K562 (cell line): ENCODE data around the gene PIH1D1. TPM values are rescaled to one million over a fixed set of nuclear protein-coding genes. Genes with fewer than 3 reads are reported as not detected.
A peak's percentile ranks its signal among the peaks of the same experiment; 100 is the strongest.

Experiments used
- E2F3 ChIP-seq: fragments of 250-450 bp; sonication (Bioruptor Pico); IDR thresholded peaks from 2 replicates; pipeline ENCODE4 v1.4.0; 2020; ENCODE audit warnings: mild to moderate bottlenecking
- FOXA1 ChIP-seq: fragments of 450-650 bp; IDR thresholded peaks from 2 replicates; pipeline ENCODE4 v1.6.1; 2016; ENCODE audit warnings: mild to moderate bottlenecking, borderline replicate concordance
- HOMEZ ChIP-seq: fragments of 250-450 bp; sonication (Bioruptor Pico); IDR thresholded peaks from 2 replicates; pipeline ENCODE4 v1.4.0; 2020; ENCODE audit warnings: mild to moderate bottlenecking, moderate library complexity
- ILF3 ChIP-seq: fragments of 450-650 bp; IDR thresholded peaks from 2 replicates; pipeline ENCODE4 v1.6.1; 2018; ENCODE audit warnings: antibody characterized with exemption, mild to moderate bottlenecking, moderate library complexity, borderline replicate concordance
- NBN ChIP-seq: fragments of 450-650 bp; IDR thresholded peaks from 2 replicates; pipeline ENCODE4 v1.6.1; 2016; ENCODE audit warnings: low read depth, mild to moderate bottlenecking
- NRF1 ChIP-seq, 2 experiments: fragments of 450-650 bp; IDR thresholded peaks in 1 of 2; conservative IDR thresholded peaks in 1 of 2; 2 replicates each; pipeline ENCODE4 v1.6.1; 2014; ENCODE audit warnings: mild to moderate bottlenecking in 2 of 2
- NUFIP1 ChIP-seq: fragments of 450-650 bp; IDR thresholded peaks from 2 replicates; pipeline ENCODE4 v1.6.1; 2018; ENCODE audit not compliant: partially characterized antibody
- STAT5B ChIP-seq: fragments of 250-450 bp; sonication (Bioruptor Pico); IDR thresholded peaks from 2 replicates; pipeline ENCODE4 v1.8.0; 2021; ENCODE audit warnings: mild to moderate bottlenecking, inconsistent platforms
- TCF7 ChIP-seq: sonication (generic); IDR thresholded peaks from 2 replicates; pipeline ENCODE4 v1.6.1; 2016; ENCODE audit warnings: antibody characterized with exemption, borderline replicate concordance
- TEAD1 ChIP-seq, 2 experiments: fragments of 450-650 bp in 1 of 2; sonication (generic) in 1 of 2; formaldehyde crosslinking; IDR thresholded peaks; 2 replicates each; pipeline versions ENCODE4 v1.4.0 to v1.8.0; 2020 to 2022; ENCODE audit warnings: mild to moderate bottlenecking in 2 of 2, missing genetic modification reagents in 1 of 2
- THRAP3 ChIP-seq: fragments of 450-650 bp; IDR thresholded peaks from 2 replicates; pipeline ENCODE4 v1.6.1; 2016; ENCODE audit warnings: mild to moderate bottlenecking, inconsistent platforms, borderline replicate concordance
- TOE1 ChIP-seq, 2 experiments: fragments of 450-650 bp in 1 of 2; sonication (generic) in 1 of 2; formaldehyde crosslinking in 1 of 2; IDR thresholded peaks; 2 replicates each; pipeline versions ENCODE4 v1.7.1 to v1.8.0; 2016 to 2022; ENCODE audit warnings: borderline replicate concordance in 2 of 2, mild to moderate bottlenecking in 2 of 2, antibody characterized with exemption in 1 of 2, inconsistent platforms in 1 of 2, low read depth in 1 of 2, missing genetic modification reagents in 1 of 2, moderate library complexity in 1 of 2
- ZNF165 ChIP-seq: fragments of 250-450 bp; sonication (Bioruptor Pico); IDR thresholded peaks from 2 replicates; pipeline ENCODE4 v1.4.0; 2020; ENCODE audit warnings: borderline replicate concordance
- polyA plus RNA-seq, 8 experiments: library from polyadenylated mRNA; depleted of rRNA in 4 of 8; stranded (reverse) in 5 of 8; unstranded in 3 of 8; fragments of >200 nt; fragmentation: Nextera tagmentation in 2 of 8; fragmentation: Illumina TruSeq in 1 of 8; extraction: Ambion mirVana in 2 of 8; extraction: Trizol in 1 of 8; gene quantifications; 2 replicates each; pipeline versions ENCODE4 v1.2.1 to v1.2.3, GENCODE V29; 2011 to 2014; ENCODE audit warnings: inconsistent platforms in 1 of 8, missing spikeins in 1 of 8
- total RNA-seq, 7 experiments: library from RNA; depleted of rRNA in 6 of 7; stranded (reverse); fragments of >200 nt in 6 of 7; fragmentation: Illumina TruSeq in 2 of 7; extraction: Trizol in 2 of 7; gene quantifications; 2 replicates each; pipeline versions ENCODE4 v1.2.1 to v1.2.3, GENCODE V29; 2011 to 2021; ENCODE audit warnings: low replicate concordance in 1 of 7
- TF ChIP-seq, protein P1 (sequence below): fragments of 200-800 bp; sonication (Bioruptor generic); IDR thresholded peaks from 2 replicates; pipeline ENCODE4 v1.6.1; 2016; ENCODE audit warnings: missing genetic modification characterization, missing compliant biosample characterization
- TF ChIP-seq, protein P2 (sequence below): fragments of 250-450 bp; sonication (Bioruptor Pico); IDR thresholded peaks from 2 replicates; pipeline ENCODE4 v1.8.0; 2022; ENCODE audit warnings: moderate library complexity, mild to moderate bottlenecking, inconsistent platforms
- TF ChIP-seq, protein P3 (sequence below), 2 experiments: fragments of 200-800 bp in 1 of 2; sonication (Bioruptor generic) in 1 of 2; sonication (generic) in 1 of 2; formaldehyde crosslinking in 1 of 2; IDR thresholded peaks in 1 of 2; conservative IDR thresholded peaks in 1 of 2; 2 replicates each; pipeline versions ENCODE4 v1.5.0 to v1.6.1; 2016 to 2020; ENCODE audit warnings: missing compliant biosample characterization in 1 of 2, missing genetic modification characterization in 1 of 2, missing genetic modification reagents in 1 of 2

Gene PIH1D1
- total and polyA plus RNA-seq, 9 of the 15 experiments (the other 6 are each of a cell fraction or from before 2014, with no cell fraction given): 26.5 to 224 (median 137) TPM

DNA sequence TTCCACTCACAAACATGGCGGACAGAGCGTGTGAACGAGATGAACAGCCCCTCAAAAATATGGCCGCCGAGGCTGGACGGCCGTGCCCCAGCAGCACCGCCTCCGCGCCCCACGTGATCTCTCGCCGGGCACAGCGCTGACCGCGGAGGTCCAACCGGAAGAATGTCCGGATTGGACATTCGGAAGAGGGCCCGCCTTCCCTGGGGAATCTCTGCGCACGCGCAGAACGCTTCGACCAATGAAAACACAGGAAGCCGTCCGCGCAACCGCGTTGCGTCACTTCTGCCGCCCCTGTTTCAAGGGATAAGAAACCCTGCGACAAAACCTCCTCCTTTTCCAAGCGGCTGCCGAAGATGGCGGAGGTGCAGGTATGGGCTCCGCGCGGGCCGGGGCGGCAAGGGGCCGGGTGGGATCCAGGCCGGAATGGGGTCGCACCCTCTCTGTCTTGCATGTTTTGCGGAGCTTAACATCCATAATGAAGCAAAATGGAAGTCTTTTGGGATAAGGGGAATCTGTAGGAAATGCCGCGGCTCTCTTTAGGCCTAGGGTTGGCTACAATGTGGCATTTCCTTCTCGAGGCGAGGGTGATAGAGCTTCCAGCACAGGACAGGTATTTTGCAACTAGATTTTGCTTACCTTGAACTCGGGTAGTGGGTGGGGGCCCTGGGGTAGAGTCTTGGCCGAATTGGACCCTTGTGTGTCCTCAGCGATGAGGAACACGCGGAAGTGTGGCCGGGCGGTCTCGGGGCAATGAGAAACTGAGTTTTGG lies 35.8 kb upstream of the PIH1D1 start, which contains the start of gene RPL13A (continued):
- no peak for TF ChIP-seq TCF7
- peak; percentile 95 for TF ChIP-seq TOE1 (IDR thresholded peaks at IDR 0.05; ENCODE audit: borderline replicate concordance)
- TF ChIP-seq TOE1 (CRISPR knock-in tag; IDR thresholded peaks at IDR 0.05; ENCODE audit: borderline replicate concordance, low read depth): peak; percentile 93
- no peak for TF ChIP-seq ILF3
- TF ChIP-seq, protein P1, sequence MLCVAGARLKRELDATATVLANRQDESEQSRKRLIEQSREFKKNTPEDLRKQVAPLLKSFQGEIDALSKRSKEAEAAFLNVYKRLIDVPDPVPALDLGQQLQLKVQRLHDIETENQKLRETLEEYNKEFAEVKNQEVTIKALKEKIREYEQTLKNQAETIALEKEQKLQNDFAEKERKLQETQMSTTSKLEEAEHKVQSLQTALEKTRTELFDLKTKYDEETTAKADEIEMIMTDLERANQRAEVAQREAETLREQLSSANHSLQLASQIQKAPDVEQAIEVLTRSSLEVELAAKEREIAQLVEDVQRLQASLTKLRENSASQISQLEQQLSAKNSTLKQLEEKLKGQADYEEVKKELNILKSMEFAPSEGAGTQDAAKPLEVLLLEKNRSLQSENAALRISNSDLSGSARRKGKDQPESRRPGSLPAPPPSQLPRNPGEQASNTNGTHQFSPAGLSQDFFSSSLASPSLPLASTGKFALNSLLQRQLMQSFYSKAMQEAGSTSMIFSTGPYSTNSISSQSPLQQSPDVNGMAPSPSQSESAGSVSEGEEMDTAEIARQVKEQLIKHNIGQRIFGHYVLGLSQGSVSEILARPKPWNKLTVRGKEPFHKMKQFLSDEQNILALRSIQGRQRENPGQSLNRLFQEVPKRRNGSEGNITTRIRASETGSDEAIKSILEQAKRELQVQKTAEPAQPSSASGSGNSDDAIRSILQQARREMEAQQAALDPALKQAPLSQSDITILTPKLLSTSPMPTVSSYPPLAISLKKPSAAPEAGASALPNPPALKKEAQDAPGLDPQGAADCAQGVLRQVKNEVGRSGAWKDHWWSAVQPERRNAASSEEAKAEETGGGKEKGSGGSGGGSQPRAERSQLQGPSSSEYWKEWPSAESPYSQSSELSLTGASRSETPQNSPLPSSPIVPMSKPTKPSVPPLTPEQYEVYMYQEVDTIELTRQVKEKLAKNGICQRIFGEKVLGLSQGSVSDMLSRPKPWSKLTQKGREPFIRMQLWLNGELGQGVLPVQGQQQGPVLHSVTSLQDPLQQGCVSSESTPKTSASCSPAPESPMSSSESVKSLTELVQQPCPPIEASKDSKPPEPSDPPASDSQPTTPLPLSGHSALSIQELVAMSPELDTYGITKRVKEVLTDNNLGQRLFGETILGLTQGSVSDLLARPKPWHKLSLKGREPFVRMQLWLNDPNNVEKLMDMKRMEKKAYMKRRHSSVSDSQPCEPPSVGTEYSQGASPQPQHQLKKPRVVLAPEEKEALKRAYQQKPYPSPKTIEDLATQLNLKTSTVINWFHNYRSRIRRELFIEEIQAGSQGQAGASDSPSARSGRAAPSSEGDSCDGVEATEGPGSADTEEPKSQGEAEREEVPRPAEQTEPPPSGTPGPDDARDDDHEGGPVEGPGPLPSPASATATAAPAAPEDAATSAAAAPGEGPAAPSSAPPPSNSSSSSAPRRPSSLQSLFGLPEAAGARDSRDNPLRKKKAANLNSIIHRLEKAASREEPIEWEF (CRISPR knock-in tag): no peak
- no peak for TF ChIP-seq E2F3
- no peak for TF ChIP-seq HOMEZ (CRISPR knock-in tag)
- TF ChIP-seq FOXA1: no peak
- TF ChIP-seq NBN: peak; percentile 59
- no peak for TF ChIP-seq NUFIP1
- no peak for TF ChIP-seq STAT5B (CRISPR knock-in tag)
- TF ChIP-seq, protein P2, sequence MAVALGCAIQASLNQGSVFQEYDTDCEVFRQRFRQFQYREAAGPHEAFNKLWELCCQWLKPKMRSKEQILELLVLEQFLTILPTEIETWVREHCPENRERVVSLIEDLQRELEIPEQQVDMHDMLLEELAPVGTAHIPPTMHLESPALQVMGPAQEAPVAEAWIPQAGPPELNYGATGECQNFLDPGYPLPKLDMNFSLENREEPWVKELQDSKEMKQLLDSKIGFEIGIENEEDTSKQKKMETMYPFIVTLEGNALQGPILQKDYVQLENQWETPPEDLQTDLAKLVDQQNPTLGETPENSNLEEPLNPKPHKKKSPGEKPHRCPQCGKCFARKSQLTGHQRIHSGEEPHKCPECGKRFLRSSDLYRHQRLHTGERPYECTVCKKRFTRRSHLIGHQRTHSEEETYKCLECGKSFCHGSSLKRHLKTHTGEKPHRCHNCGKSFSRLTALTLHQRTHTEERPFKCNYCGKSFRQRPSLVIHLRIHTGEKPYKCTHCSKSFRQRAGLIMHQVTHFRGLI (CRISPR knock-in tag): no peak
- peak; percentile 99 for TF ChIP-seq NRF1 (conservative IDR thresholded peaks at IDR 0.05 in 1 of 2, IDR thresholded peaks at IDR 0.05 in 1 of 2)
- TF ChIP-seq, protein P3, sequence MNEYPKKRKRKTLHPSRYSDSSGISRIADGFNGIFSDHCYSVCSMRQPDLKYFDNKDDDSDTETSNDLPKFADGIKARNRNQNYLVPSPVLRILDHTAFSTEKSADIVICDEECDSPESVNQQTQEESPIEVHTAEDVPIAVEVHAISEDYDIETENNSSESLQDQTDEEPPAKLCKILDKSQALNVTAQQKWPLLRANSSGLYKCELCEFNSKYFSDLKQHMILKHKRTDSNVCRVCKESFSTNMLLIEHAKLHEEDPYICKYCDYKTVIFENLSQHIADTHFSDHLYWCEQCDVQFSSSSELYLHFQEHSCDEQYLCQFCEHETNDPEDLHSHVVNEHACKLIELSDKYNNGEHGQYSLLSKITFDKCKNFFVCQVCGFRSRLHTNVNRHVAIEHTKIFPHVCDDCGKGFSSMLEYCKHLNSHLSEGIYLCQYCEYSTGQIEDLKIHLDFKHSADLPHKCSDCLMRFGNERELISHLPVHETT (CRISPR knock-in tag; conservative IDR thresholded peaks at IDR 0.05 in 1 of 2, IDR thresholded peaks at IDR 0.05 in 1 of 2): peak in 1 of 2 experiments; percentile 87; a peak in 2 of 4 replicates
- TF ChIP-seq TEAD1 (CRISPR knock-in tag; IDR thresholded peaks at IDR 0.05): no peak; a peak in 2 of 4 replicates
- no peak for TF ChIP-seq ZNF165
- TF ChIP-seq THRAP3: no peak
